ENCODE measurements around the gene PLIN5. TPM values are rescaled to one million over a fixed set of nuclear protein-coding genes. Genes with fewer than 3 reads are reported as not detected.

Gene PLIN5
- total RNA-seq, 1 donor from 2014 or later = 2.1 TPM

- Histone ChIP-seq H3K27me3 (ENCODE audit: control insufficient read depth in 3 of 3, insufficient read depth in 3 of 3, low read length in 3 of 3) (peaks cover 24 to 39% (median 33%) of the 10 kb centered on the region in 3 donors), H3K36me3 (ENCODE audit: control insufficient read depth in 3 of 3, insufficient read depth in 3 of 3, low read length in 3 of 3) (no peaks in the 10 kb centered on the region), H3K9me3 (ENCODE audit: control insufficient read depth in 3 of 3, low read length in 3 of 3) (no peaks in the 10 kb centered on the region), H3K4me1 (ENCODE audit: control insufficient read depth in 3 of 3, insufficient read depth in 3 of 3, low read length in 3 of 3) (peaks cover 8 to 19% (median 8%) of the 10 kb centered on the region in 3 donors), H3K27ac (ENCODE audit: low read depth, low read length) (no peak overlapping the region), H3K4me3 (ENCODE audit: low read length in 3 of 3) (no peak overlapping the region), H3K9ac (ENCODE audit: low read depth in 1 of 3, low read length in 3 of 3) (no peak overlapping the region)
Measured at GRCh38 chr19:4578552-4579248, 43.7 kb upstream of the PLIN5 start.

- H3K27me3 ChIP-seq (ENCODE audit: control insufficient read depth in 3 of 3, insufficient read depth in 3 of 3, low read length in 3 of 3) = peaks cover 18 to 32% (median 28%) of the 10 kb centered on the region in 3 donors
- H3K4me1 ChIP-seq (ENCODE audit: control insufficient read depth in 3 of 3, insufficient read depth in 3 of 3, low read length in 3 of 3) = peaks cover 8 to 19% (median 8%) of the 10 kb centered on the region in 3 donors
- H3K9ac ChIP-seq (ENCODE audit: low read depth in 1 of 3, low read length in 3 of 3) = no peak overlapping the region
- no peak overlapping the region for H3K27ac ChIP-seq (ENCODE audit: low read depth, low read length)
- no peaks in the 10 kb centered on the region for H3K36me3 ChIP-seq (ENCODE audit: control insufficient read depth in 3 of 3, insufficient read depth in 3 of 3, low read length in 3 of 3)
- no peaks in the 10 kb centered on the region for H3K9me3 ChIP-seq (ENCODE audit: control insufficient read depth in 3 of 3, low read length in 3 of 3)
- no peak overlapping the region for H3K4me3 ChIP-seq (ENCODE audit: low read length in 3 of 3)
Measured at GRCh38 chr19:4577020-4577782, 42.2 kb upstream of the PLIN5 start.

- H3K27ac ChIP-seq (ENCODE audit: low read depth, low read length) = peak overlapping the region; percentile 79
- peaks cover 8 to 15% (median 8%) of the 10 kb centered on the region in 3 donors for H3K4me1 ChIP-seq (ENCODE audit: control insufficient read depth in 3 of 3, insufficient read depth in 3 of 3, low read length in 3 of 3)
Measured at GRCh38 chr19:4576016-4576933, 41.3 kb upstream of the PLIN5 start.

DNA sequence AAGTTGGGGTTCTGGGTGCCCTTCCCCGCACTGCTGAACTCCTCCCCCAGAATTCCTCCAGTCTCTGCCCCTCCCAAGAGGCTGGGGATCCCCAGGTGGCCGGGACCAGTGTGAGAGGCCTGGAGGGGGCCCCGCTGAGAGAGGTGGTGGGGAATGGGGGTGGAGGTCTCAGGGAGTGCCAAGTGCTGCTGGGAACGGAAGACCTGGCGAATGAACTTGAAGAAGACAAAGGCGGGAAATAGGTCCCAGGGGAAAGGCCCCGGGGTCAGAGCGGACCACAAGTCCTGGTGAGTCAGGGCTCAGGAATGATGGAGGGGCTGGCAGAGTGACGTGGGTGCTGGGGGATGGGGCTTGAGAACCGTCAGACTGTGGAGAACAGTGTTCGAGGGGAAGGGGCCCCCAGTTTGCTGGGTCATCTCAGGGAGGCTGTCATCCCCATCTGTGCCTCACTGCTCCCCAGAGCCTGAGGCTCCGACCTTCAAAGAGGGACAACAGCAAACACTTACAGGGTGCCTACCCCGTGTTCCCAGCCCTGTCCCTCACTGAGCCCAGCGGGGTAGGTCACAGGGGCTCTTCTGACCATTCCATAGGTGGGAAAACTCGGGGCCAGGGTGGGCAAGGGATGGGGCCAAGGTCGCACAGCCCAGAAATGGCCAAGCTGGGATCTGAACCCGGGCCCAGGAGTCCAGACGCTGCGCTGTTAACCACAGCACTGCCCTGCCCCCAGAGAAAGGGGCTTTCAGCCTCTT is 40.4 kb upstream of the PLIN5 start:
- H3K27me3 ChIP-seq (ENCODE audit: control insufficient read depth in 3 of 3, insufficient read depth in 3 of 3, low read length in 3 of 3) = peaks cover 10 to 26% (median 21%) of the 10 kb centered on the region in 3 donors
- peaks cover 8 to 15% (median 8%) of the 10 kb centered on the region in 3 donors for H3K4me1 ChIP-seq (ENCODE audit: control insufficient read depth in 3 of 3, insufficient read depth in 3 of 3, low read length in 3 of 3)
- peak overlapping the region in 1 of 3 donors; percentile 19 for H3K9ac ChIP-seq (ENCODE audit: low read depth in 1 of 3, low read length in 3 of 3)
- H3K36me3 ChIP-seq (ENCODE audit: control insufficient read depth in 3 of 3, insufficient read depth in 3 of 3, low read length in 3 of 3) = no peaks in the 10 kb centered on the region
- peak overlapping the region; percentile 85 for H3K27ac ChIP-seq (ENCODE audit: low read depth, low read length)
- H3K9me3 ChIP-seq (ENCODE audit: control insufficient read depth in 3 of 3, low read length in 3 of 3) = no peaks in the 10 kb centered on the region
- no peak overlapping the region for H3K4me3 ChIP-seq (ENCODE audit: low read length in 3 of 3)

More at GRCh38 chr19:4576016-4576933, 41.3 kb upstream of the PLIN5 start:
- no peaks in the 10 kb centered on the region for H3K9me3 ChIP-seq (ENCODE audit: control insufficient read depth in 3 of 3, low read length in 3 of 3)
- H3K9ac ChIP-seq (ENCODE audit: low read depth in 1 of 3, low read length in 3 of 3) = peak overlapping the region in 1 of 3 donors; percentile 19
- H3K27me3 ChIP-seq (ENCODE audit: control insufficient read depth in 3 of 3, insufficient read depth in 3 of 3, low read length in 3 of 3) = peaks cover 13 to 26% (median 24%) of the 10 kb centered on the region in 3 donors
- no peak overlapping the region for H3K4me3 ChIP-seq (ENCODE audit: low read length in 3 of 3)
- no peaks in the 10 kb centered on the region for H3K36me3 ChIP-seq (ENCODE audit: control insufficient read depth in 3 of 3, insufficient read depth in 3 of 3, low read length in 3 of 3)

GRCh38 chr19:4573682-4574081 is 38.7 kb upstream of the PLIN5 start:
- Histone ChIP-seq H3K27ac (ENCODE audit: low read depth, low read length) (no peak overlapping the region), H3K4me1 (ENCODE audit: control insufficient read depth in 3 of 3, insufficient read depth in 3 of 3, low read length in 3 of 3) (peaks cover 8 to 13% (median 8%) of the 10 kb centered on the region in 3 donors), H3K36me3 (ENCODE audit: control insufficient read depth in 3 of 3, insufficient read depth in 3 of 3, low read length in 3 of 3) (no peaks in the 10 kb centered on the region), H3K9ac (ENCODE audit: low read depth in 1 of 3, low read length in 3 of 3) (no peak overlapping the region), H3K27me3 (ENCODE audit: control insufficient read depth in 3 of 3, insufficient read depth in 3 of 3, low read length in 3 of 3) (peaks cover 2 to 15% (median 10%) of the 10 kb centered on the region in 3 donors), H3K9me3 (ENCODE audit: control insufficient read depth in 3 of 3, low read length in 3 of 3) (no peaks in the 10 kb centered on the region), H3K4me3 (ENCODE audit: low read length in 3 of 3) (no peak overlapping the region)

- Histone ChIP-seq H3K9ac (ENCODE audit: low read depth in 1 of 3, low read length in 3 of 3) (no peak overlapping the region), H3K4me1 (ENCODE audit: control insufficient read depth in 3 of 3, insufficient read depth in 3 of 3, low read length in 3 of 3) (peaks cover 8 to 11% (median 10%) of the 10 kb centered on the region in 3 donors), H3K36me3 (ENCODE audit: control insufficient read depth in 3 of 3, insufficient read depth in 3 of 3, low read length in 3 of 3) (no peaks in the 10 kb centered on the region), H3K9me3 (ENCODE audit: control insufficient read depth in 3 of 3, low read length in 3 of 3) (no peaks in the 10 kb centered on the region), H3K27me3 (ENCODE audit: control insufficient read depth in 3 of 3, insufficient read depth in 3 of 3, low read length in 3 of 3) (peaks cover 0 to 12% (median 5%) of the 10 kb centered on the region in 3 donors), H3K27ac (ENCODE audit: low read depth, low read length) (no peak overlapping the region), H3K4me3 (ENCODE audit: low read length in 3 of 3) (no peak overlapping the region)
Measured at GRCh38 chr19:4571305-4571917, 36.4 kb upstream of the PLIN5 start.

DNA sequence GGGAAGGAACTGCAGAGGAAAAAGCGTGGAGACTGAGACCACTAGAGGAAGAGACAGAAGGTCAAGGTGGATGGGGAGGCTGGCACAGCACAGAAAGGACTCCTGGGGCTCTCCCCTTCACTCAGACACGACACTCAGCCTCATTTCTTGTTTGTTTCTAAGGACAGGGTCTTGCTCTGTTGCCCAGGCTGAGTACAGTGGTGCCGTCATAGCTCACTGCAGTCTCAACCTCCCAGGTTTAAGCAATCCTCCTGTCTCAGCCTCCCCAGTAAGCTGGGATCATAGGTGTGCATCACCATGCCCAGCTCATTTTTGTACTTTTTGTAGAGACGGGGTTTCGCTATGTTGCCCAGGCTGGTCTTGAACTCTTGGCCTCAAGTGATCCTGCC is 35.9 kb upstream of the PLIN5 start:
- Histone ChIP-seq H3K27ac (ENCODE audit: low read depth, low read length) (no peak overlapping the region), H3K4me1 (ENCODE audit: control insufficient read depth in 3 of 3, insufficient read depth in 3 of 3, low read length in 3 of 3) (peaks cover 8 to 11% (median 8%) of the 10 kb centered on the region in 3 donors), H3K9ac (ENCODE audit: low read depth in 1 of 3, low read length in 3 of 3) (no peak overlapping the region), H3K36me3 (ENCODE audit: control insufficient read depth in 3 of 3, insufficient read depth in 3 of 3, low read length in 3 of 3) (no peaks in the 10 kb centered on the region), H3K9me3 (ENCODE audit: control insufficient read depth in 3 of 3, low read length in 3 of 3) (no peaks in the 10 kb centered on the region), H3K27me3 (ENCODE audit: control insufficient read depth in 3 of 3, insufficient read depth in 3 of 3, low read length in 3 of 3) (peaks cover 0 to 7% (median 2%) of the 10 kb centered on the region in 3 donors), H3K4me3 (ENCODE audit: low read length in 3 of 3) (no peak overlapping the region)

DNA sequence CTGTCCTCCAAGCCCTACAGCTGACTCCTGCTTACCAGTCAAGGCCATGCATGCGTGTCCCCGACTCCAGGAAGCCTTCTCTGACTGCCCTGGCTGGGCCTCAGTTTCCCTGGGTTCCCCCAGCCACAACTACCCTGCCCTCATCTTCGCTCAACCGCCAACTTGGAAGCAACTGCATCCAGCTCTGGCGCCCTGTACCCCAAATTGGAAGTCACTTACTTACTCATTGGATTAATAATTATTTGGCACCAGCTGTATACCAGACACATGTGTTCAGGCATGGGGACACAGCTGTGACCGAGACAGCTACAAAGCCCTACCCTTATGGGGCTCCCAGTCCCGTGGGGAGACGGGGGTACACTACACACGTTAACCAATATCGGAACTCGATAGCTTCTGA is 35.4 kb upstream of the PLIN5 start:
- Histone ChIP-seq H3K27ac (ENCODE audit: low read depth, low read length) (no peak overlapping the region), H3K4me3 (ENCODE audit: low read length in 3 of 3) (no peak overlapping the region), H3K27me3 (ENCODE audit: control insufficient read depth in 3 of 3, insufficient read depth in 3 of 3, low read length in 3 of 3) (peaks cover 0 to 4% (median 2%) of the 10 kb centered on the region in 3 donors), H3K36me3 (ENCODE audit: control insufficient read depth in 3 of 3, insufficient read depth in 3 of 3, low read length in 3 of 3) (no peaks in the 10 kb centered on the region), H3K4me1 (ENCODE audit: control insufficient read depth in 3 of 3, insufficient read depth in 3 of 3, low read length in 3 of 3) (peaks cover 3 to 7% (median 7%) of the 10 kb centered on the region in 3 donors), H3K9me3 (ENCODE audit: control insufficient read depth in 3 of 3, low read length in 3 of 3) (no peaks in the 10 kb centered on the region), H3K9ac (ENCODE audit: low read depth in 1 of 3, low read length in 3 of 3) (no peak overlapping the region)

DNA sequence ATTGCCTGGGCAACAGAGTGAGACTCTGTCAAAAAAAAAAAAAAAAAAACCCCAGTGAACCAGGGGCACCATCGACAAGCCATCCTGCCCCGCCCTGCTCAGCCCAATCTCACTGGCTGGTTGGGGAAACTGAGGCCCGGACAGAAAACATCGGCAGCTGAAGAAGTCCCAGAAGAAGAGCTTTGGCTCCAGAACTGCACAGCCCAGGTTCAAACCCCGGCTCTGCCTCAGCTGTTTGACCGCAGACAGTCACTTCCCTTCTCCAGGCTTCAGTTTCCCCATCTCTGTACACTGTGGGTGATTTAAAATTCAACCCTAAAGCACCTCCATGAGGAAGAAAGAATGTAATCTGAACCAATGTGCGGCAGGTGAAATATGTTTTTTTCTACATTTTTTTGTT is 33.9 kb upstream of the PLIN5 start:
- no peak overlapping the region for H3K27ac ChIP-seq (ENCODE audit: low read depth, low read length)
- H3K9ac ChIP-seq (ENCODE audit: low read depth in 1 of 3, low read length in 3 of 3) = no peak overlapping the region
- no peak overlapping the region for H3K4me3 ChIP-seq (ENCODE audit: low read length in 3 of 3)
- H3K4me1 ChIP-seq (ENCODE audit: control insufficient read depth in 3 of 3, insufficient read depth in 3 of 3, low read length in 3 of 3) = peaks cover 0 to 3% (median 0%) of the 10 kb centered on the region in 3 donors
- no peaks in the 10 kb centered on the region for H3K36me3 ChIP-seq (ENCODE audit: control insufficient read depth in 3 of 3, insufficient read depth in 3 of 3, low read length in 3 of 3)
- peaks cover 0 to 4% (median 2%) of the 10 kb centered on the region in 3 donors for H3K27me3 ChIP-seq (ENCODE audit: control insufficient read depth in 3 of 3, insufficient read depth in 3 of 3, low read length in 3 of 3)
- no peaks in the 10 kb centered on the region for H3K9me3 ChIP-seq (ENCODE audit: control insufficient read depth in 3 of 3, low read length in 3 of 3)

Measured in skeletal muscle tissue (tissue), 4 donors.